SK-N-SH (cell line): ENCODE results near the gene DDX41.

ENCODE experiments used
- EP300 ChIP-seq, 2 experiments: IDR thresholded peaks; 2 replicates each; pipeline versions ENCODE4 v1.4.0 to v1.6.1; 2012; ENCODE audit warnings: borderline replicate concordance in 1 of 2, low read depth in 1 of 2, low read length in 1 of 2
- FOXJ3 ChIP-seq: sonication (generic); formaldehyde crosslinking; IDR thresholded peaks from 2 replicates; pipeline ENCODE4 v1.5.1; 2020; ENCODE audit warnings: mild to moderate bottlenecking, missing genetic modification reagents
- TF ChIP-seq, protein P1 (sequence below): fragments of 200-600 bp; sonication (generic); IDR thresholded peaks from 2 replicates; pipeline ENCODE4 v1.6.1; 2017; ENCODE audit warnings: antibody characterized with exemption, mild to moderate bottlenecking, moderate library complexity

DNA sequence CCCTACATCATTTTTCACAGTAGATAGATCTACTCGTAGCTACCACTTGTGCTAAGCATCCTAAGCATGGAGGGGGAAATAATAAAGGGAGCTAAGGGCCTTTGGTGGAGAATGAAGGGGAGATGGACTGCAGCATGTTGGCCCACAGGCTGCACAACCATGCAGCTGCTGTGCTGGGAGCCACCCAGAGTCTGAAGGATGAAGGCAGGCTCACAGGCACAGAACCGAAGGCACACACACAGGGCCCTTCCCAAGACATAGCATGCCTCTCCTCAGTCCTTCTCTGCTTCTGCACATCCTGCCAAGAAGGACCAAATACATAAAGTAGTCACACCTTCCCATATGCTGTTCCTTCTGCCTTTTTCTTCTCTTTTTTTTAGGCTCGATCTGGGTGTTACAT is 31.0 kb upstream of the DDX41 start:
- TF ChIP-seq, protein P1, sequence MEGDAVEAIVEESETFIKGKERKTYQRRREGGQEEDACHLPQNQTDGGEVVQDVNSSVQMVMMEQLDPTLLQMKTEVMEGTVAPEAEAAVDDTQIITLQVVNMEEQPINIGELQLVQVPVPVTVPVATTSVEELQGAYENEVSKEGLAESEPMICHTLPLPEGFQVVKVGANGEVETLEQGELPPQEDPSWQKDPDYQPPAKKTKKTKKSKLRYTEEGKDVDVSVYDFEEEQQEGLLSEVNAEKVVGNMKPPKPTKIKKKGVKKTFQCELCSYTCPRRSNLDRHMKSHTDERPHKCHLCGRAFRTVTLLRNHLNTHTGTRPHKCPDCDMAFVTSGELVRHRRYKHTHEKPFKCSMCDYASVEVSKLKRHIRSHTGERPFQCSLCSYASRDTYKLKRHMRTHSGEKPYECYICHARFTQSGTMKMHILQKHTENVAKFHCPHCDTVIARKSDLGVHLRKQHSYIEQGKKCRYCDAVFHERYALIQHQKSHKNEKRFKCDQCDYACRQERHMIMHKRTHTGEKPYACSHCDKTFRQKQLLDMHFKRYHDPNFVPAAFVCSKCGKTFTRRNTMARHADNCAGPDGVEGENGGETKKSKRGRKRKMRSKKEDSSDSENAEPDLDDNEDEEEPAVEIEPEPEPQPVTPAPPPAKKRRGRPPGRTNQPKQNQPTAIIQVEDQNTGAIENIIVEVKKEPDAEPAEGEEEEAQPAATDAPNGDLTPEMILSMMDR, result no peak
- no peak for TF ChIP-seq FOXJ3 (CRISPR knock-in tag)
- TF ChIP-seq EP300 (IDR thresholded peaks at IDR 0.05; ENCODE audit: borderline replicate concordance in 1 of 2, low read depth in 1 of 2, low read length in 1 of 2), result no peak
